GM20000 (cell line): Measurements from ENCODE around the gene ING1.
"Not testable (repeated sequence)": the region's sequence is repeated elsewhere in the genome, so short reads cannot be mapped to it uniquely, and the experiment has no call there.

ENCODE experiments used
- DNase-seq: peaks from one replicate; pipeline ENCODE4 v3.0.0; 2012; ENCODE audit warnings: low spot score
- CTCF ChIP-seq: IDR thresholded peaks from 2 replicates; pipeline ENCODE4 v1.5.1; 2012; ENCODE audit warnings: mild to moderate bottlenecking, control low read depth; ENCODE audit errors: extremely low read depth, missing control alignments

The ING1 gene

DNA sequence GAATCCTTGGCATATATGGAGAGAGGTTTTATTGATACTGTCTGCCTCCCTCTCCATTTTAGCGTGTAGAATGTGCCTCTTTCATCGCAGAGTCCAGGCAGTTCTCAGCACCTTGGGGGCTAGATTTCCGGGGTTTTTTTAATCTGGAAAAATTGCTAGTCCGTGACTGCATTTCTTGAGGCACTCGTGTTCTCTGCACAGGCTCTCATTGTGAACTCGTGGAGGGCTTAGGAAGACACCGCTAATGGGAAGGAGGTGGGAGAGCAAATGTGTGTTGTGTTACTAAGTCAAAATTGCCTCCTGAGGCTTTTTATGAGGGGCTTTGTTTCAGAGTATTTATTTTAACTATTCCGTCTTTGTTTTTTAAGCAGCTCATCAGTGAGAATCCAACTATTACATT lies 10.1 kb downstream of the ING1 start:
- no peak for TF ChIP-seq CTCF
- DNase-seq, result no peak

GRCh38 chr13:110726153-110726552 lies 12.7 kb downstream of the ING1 start:
- not testable (repeated sequence) for DNase-seq

GRCh38 chr13:110726726-110727125 lies 13.2 kb downstream of the ING1 start:
- DNase-seq, result peak; percentile 45
- TF ChIP-seq CTCF, result no peak

- no peak for DNase-seq
- no peak for TF ChIP-seq CTCF
These were observed 17.6 kb downstream of the ING1 start for GRCh38 chr13:110731072-110731471.

GRCh38 chr13:110734561-110734960 lies 21.1 kb downstream of the ING1 start:
- DNase-seq, result no peak
- TF ChIP-seq CTCF, result no peak

GRCh38 chr13:110737555-110737954 lies 24.1 kb downstream of the ING1 start:
- TF ChIP-seq CTCF, result no peak

GRCh38 chr13:110743687-110744086 lies 30.2 kb downstream of the ING1 start:
- no peak for TF ChIP-seq CTCF
- no peak for DNase-seq

More at GRCh38 chr13:110737555-110737954, 24.1 kb downstream of the ING1 start:
- no peak for DNase-seq

DNA sequence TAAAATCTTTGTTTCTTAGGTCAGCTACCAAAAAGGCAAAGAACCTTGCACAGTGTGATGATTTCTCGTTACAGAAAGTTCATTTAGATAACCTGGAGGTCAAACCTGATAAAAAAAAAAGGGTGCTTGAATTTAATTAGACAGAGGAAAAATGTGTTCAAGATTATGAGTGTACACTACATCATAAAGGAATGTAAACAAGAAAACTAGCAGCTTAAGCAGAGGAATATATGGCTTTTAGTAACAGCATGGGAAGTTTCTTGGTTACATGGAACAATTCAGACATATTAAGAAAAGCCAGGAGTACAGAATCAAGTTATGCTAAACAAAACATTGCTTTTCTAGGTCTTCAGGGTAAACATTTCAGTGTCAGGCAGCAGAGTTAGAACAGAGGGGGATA lies 32.9 kb downstream of the ING1 start:
- TF ChIP-seq CTCF, result no peak
- DNase-seq, result no peak
